ENCODE data around the gene PITX3. TPM values are rescaled to one million over a fixed set of nuclear protein-coding genes. Genes with fewer than 3 reads are reported as not detected.
"Not testable (repeated sequence)": the region's sequence is repeated elsewhere in the genome, so short reads cannot be mapped to it uniquely, and the experiment has no call there.

PITX3 gene
- total RNA-seq, 1 donor from 2014 or later: not detected

DNA sequence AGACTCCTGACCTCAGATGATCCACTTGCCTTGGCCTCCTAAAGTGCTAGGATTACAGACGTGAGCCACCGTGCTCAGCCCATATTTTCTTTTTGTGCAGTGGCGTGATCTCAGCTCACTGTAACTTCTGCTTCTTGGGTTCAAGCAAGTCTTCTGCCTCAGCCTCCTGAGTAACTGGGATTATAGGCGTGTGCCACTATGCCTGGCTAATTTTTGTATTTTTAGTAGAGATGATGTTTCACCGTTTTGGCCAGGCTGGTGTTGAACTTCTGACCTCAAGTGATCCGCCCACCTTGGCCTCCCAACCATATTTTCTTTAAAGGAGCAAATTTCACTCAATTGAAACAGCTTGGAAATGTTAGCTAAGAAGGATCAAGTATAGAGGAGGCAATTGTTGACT, 20.5 kb upstream of the PITX3 start:
- TF ChIP-seq, protein P1, sequence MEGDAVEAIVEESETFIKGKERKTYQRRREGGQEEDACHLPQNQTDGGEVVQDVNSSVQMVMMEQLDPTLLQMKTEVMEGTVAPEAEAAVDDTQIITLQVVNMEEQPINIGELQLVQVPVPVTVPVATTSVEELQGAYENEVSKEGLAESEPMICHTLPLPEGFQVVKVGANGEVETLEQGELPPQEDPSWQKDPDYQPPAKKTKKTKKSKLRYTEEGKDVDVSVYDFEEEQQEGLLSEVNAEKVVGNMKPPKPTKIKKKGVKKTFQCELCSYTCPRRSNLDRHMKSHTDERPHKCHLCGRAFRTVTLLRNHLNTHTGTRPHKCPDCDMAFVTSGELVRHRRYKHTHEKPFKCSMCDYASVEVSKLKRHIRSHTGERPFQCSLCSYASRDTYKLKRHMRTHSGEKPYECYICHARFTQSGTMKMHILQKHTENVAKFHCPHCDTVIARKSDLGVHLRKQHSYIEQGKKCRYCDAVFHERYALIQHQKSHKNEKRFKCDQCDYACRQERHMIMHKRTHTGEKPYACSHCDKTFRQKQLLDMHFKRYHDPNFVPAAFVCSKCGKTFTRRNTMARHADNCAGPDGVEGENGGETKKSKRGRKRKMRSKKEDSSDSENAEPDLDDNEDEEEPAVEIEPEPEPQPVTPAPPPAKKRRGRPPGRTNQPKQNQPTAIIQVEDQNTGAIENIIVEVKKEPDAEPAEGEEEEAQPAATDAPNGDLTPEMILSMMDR (conservative IDR thresholded peaks at IDR 0.05): no peak
- H3K36me3 Mint-ChIP-seq (ENCODE audit: low read depth): no peaks in the 10 kb centered on the region
- H3K4me3 Mint-ChIP-seq: no peak overlapping the region
- H3K27me3 Mint-ChIP-seq (ENCODE audit: low read depth): no peaks in the 10 kb centered on the region
- H3K4me1 Mint-ChIP-seq: no peaks in the 10 kb centered on the region
- no peak overlapping the region for H3K27ac Mint-ChIP-seq (ENCODE audit: unreplicated experiment)
- DNase-seq (ENCODE audit: low read depth, low spot score): no peak
- no peaks in the 10 kb centered on the region for H3K9me3 Mint-ChIP-seq

DNA sequence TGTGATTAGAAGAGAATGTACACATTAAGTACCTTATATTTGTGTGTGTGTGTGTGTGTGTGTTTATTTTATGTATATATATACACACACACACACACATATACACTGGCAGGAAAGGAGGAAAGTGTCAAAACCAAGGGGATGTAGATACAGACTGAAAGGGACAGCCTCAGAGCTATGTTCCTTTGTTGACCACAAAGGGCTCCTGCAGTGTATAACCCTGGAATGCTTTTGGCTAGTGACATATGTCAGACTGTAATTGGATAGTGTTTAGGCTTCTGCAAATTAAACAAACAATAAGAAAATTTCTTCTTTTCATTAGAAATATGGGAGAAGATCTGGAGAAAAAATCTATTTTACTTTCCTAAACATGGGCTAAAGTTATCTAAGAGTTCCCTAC, 19.9 kb upstream of the PITX3 start:
- Mint-ChIP-seq H3K4me3 (no peak overlapping the region), H3K36me3 (ENCODE audit: low read depth) (no peaks in the 10 kb centered on the region), H3K4me1 (no peaks in the 10 kb centered on the region), H3K9me3 (no peaks in the 10 kb centered on the region), H3K27ac (ENCODE audit: unreplicated experiment) (no peak overlapping the region), H3K27me3 (ENCODE audit: low read depth) (no peaks in the 10 kb centered on the region)
- DNase-seq (ENCODE audit: low read depth, low spot score): no peak
- TF ChIP-seq, protein P1 (conservative IDR thresholded peaks at IDR 0.05): no peak

DNA sequence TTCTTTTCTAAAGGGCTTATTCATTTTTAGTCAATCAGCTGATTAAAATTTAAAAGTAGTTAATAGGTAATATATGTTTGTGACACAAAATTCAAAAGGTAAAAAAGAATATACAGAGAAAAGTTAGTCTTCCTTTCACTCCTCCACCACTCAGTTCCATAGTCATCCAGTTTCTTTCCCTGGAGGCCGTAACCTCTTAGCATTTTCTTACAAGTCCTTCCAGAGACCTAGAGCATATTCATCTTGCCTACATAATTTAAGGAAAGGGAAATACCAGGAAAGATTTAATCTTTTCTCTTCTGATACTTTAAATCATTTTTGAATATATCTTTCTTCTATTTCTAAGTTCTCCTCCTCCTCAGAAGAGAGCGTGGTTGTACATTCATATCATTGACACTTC, 14.1 kb upstream of the PITX3 start:
- H3K4me3 Mint-ChIP-seq: no peak overlapping the region
- H3K27ac Mint-ChIP-seq (ENCODE audit: unreplicated experiment): no peak overlapping the region
- H3K36me3 Mint-ChIP-seq (ENCODE audit: low read depth): no peaks in the 10 kb centered on the region
- H3K9me3 Mint-ChIP-seq: no peaks in the 10 kb centered on the region
- no peaks in the 10 kb centered on the region for H3K4me1 Mint-ChIP-seq
- TF ChIP-seq, protein P1 (conservative IDR thresholded peaks at IDR 0.05): no peak
- no peak for DNase-seq (ENCODE audit: low read depth, low spot score)
- no peaks in the 10 kb centered on the region for H3K27me3 Mint-ChIP-seq (ENCODE audit: low read depth)

DNA sequence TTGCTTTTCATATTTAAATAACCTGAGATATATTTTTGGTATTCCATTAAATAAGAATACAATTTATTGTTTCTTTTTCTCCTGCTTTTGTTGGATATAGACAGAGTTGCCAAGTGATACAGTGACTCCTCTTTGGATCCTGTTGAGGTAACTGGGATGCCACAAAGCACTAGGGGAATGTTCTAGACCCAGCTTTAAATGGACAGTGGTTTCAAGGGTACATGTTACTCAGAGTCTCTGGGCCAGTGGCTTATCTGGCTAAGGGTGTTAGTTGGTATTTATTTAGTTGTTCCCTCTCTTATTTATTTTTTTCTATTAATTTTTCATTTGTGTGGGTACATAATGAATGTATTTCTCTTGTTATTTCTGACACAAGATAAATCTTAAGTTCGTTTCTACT, 13.1 kb upstream of the PITX3 start:
- Mint-ChIP-seq H3K4me3 (no peak overlapping the region), H3K27me3 (ENCODE audit: low read depth) (no peaks in the 10 kb centered on the region), H3K36me3 (ENCODE audit: low read depth) (no peaks in the 10 kb centered on the region), H3K27ac (ENCODE audit: unreplicated experiment) (no peak overlapping the region), H3K4me1 (no peaks in the 10 kb centered on the region), H3K9me3 (no peaks in the 10 kb centered on the region)
- no peak for DNase-seq (ENCODE audit: low read depth, low spot score)
- TF ChIP-seq, protein P1 (conservative IDR thresholded peaks at IDR 0.05): no peak

DNA sequence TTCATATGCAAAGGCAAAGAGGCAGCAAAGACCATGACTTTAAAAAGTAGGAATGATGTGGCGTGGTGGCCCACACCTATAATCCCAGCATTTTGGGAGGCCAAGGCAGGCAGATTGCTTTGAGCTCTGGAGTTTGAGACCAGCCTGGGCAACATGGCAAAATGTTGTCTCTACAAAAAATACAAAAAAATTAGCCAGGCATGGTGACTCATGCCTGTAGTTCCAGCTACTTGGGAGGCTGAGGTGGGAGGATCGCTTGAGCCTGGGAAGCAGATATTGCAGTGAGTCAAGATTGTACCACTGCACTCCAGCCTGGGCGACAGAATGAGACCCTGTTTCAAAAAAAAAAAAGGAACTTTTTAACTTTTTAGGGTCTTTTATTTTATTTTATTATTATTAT, 11.2 kb upstream of the PITX3 start:
- DNase-seq (ENCODE audit: low read depth, low spot score); H3K27me3 Mint-ChIP-seq (ENCODE audit: low read depth); H3K27ac Mint-ChIP-seq (ENCODE audit: unreplicated experiment); H3K4me1 Mint-ChIP-seq; H3K9me3 Mint-ChIP-seq; H3K36me3 Mint-ChIP-seq (ENCODE audit: low read depth); H3K4me3 Mint-ChIP-seq: not testable (repeated sequence)

- H3K9me3 Mint-ChIP-seq: no peaks in the 10 kb centered on the region
These were observed 6.4 kb upstream of the PITX3 start for GRCh38 chr10:102247734-102248133.

More at GRCh38 chr10:102247734-102248133, 6.4 kb upstream of the PITX3 start:
- Mint-ChIP-seq H3K4me1 (peaks cover 45% of the 10 kb centered on the region), H3K27ac (ENCODE audit: unreplicated experiment) (no peak overlapping the region), H3K27me3 (ENCODE audit: low read depth) (peaks cover 8% of the 10 kb centered on the region), H3K36me3 (ENCODE audit: low read depth) (no peaks in the 10 kb centered on the region), H3K4me3 (peak overlapping the region; percentile 85)
- TF ChIP-seq, protein P1 (conservative IDR thresholded peaks at IDR 0.05): no peak
- no peak for DNase-seq (ENCODE audit: low read depth, low spot score)

All from neural crest cell (in vitro differentiated cells).